Measurements from ENCODE around the gene OR4K5.

GRCh38 chr14:19930617-19931016 lies 10.2 kb downstream of the OR4K5 start, which contains the start of gene OR4K1:
- TF ChIP-seq ZNF629 (tag by site-specific recombination; IDR thresholded peaks at IDR 0.05): no peak
- no peak for TF ChIP-seq CTCF (tag by site-specific recombination; IDR thresholded peaks at IDR 0.05)
- no peak for TF ChIP-seq RBAK (tag by site-specific recombination; IDR thresholded peaks at IDR 0.05)

Measured in HEK293 (cell line).